ENCODE measurements around the gene ATAD3B.
"Not testable (repeated sequence)": the region's sequence is repeated elsewhere in the genome, so short reads cannot be mapped to it uniquely, and the experiment has no call there.

The ATAD3B gene

GRCh38 chr1:1433804-1434130, 37.8 kb upstream of the ATAD3B start:
- DNase-seq: no peak

DNA sequence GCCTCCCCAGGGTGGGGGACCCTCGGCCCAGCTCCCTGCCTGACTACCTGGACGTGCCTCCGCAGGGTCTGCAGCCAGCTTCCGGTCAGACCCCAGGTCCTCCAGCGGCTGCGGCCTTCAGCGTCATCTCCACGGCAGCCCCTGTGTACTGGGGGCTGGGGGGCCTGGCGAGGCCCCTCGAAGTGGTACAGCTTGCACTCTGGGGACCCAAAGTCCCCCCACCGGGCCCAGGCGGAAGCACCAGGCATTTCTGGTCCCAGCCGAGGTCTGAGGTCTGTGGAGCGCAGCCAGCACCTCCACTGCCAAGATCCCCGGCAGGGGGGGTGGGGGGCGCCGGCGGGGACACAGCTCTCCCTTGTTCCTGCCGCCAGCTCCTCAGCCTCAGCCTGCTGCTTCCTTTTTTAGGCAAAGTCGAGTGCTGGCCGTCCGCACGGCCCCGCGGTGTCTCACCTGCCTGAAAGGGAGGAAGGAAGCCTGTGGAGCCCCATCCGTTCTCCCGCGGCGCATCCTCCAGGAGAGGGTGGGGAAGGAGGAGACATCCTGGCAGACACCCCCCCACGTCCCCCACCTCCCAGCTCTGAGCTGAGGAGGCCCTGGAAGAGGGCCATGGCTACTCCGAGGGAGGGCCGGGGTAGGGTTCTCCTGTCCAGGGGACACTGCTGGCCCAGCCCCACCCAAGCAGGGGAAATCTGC, 37.3 kb upstream of the ATAD3B start:
- DNase-seq: no peak

DNA sequence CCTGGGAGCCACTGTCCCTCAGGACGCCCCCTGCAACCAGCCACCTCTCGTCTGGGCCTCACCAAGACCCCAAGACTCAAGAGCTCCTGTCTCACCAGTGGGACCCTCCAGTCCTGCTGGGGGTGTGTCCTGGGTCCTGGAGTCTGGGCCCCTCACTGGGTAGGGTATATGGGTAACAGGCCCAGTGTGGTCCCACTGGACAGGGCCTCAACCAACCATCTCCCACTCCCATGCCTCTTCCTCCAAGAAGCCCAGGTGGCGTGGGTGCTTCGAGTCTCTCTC, 36.8 kb upstream of the ATAD3B start:
- no peak for DNase-seq

GRCh38 chr1:1435106-1435903, 36.3 kb upstream of the ATAD3B start, which contains the start of gene VWA1:
Gene VWA1, plus strand, starts transcription at chr1:1435690. Its CDS starts 59 bp downstream, at chr1:1435749.
- DNase-seq: no peak

DNA sequence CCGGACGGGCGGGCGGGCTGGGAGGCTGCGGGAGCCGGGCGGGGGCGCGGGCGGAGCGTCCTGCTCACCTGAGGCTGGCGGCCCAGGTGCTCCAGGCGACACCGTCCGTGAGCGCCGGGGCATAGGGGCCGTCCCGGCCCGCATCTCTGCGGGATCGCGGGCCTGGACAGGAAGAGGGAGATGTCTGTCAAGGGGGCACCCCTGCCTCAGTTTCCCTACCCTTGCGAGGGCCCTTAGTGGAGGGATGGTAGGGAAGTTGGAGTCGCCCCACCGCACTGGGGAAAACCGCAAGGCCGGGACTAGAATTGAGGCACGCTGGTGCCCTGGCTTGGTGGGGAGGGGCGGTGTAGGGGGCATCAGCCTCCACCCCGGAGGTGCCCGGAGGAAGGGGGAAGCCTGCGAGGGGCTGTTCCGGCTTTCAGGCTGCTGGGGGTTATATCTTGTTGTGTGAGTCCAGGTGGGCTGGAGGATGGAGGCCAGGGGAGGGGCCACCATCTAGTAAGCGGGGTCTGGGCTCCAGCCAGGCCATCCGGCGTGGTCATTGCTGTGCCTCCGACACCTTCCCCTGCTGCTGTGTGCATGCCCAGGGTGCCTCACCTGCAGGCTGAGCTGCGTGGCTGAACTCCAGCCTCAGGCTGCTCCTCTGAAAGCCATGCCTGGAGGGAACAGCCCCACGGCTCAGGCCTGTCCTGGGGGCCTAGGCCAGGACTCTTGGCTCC, 35.5 kb upstream of the ATAD3B start:
- no peak for DNase-seq

- no peak for DNase-seq
Measured at GRCh38 chr1:1436630-1437032, 34.9 kb upstream of the ATAD3B start.

GRCh38 chr1:1437033-1437903, 34.3 kb upstream of the ATAD3B start:
- no peak for DNase-seq

- no peak for DNase-seq
Measured at GRCh38 chr1:1437904-1438376, 33.6 kb upstream of the ATAD3B start.

- DNase-seq: no peak
Measured at GRCh38 chr1:1438531-1439381, 32.8 kb upstream of the ATAD3B start.

DNA sequence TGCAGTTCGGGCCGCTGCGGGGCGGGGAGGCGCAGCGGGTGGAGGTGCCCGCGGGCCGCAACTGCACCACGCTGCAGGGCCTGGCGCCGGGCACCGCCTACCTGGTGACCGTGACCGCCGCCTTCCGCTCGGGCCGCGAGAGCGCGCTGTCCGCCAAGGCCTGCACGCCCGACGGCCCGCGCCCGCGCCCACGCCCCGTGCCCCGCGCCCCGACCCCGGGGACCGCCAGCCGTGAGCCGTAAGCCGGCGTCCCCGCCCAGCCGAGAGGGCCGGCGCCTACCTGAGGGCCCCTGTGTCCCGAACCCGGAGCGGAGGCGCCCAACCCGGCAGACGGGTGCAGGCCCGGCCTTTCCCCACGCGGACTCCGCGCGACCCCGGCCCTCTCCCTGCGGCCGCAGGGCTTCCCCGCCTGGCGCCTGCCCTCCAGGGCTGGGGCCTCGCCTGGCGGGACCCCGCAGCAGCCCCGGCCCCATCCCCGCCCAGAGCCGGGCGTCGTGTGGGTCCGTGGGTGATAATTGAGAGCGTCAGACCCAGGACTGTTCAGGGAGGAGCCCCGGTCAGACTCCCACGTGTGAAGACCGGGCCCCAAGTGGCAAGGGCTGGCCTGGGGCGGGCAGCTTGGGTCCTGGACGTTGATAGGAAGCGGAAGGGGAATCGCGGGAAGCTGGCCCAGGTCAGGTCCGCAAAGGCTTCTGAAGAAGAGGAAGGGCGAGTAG, 31.9 kb upstream of the ATAD3B start:
- no peak for DNase-seq

DNA sequence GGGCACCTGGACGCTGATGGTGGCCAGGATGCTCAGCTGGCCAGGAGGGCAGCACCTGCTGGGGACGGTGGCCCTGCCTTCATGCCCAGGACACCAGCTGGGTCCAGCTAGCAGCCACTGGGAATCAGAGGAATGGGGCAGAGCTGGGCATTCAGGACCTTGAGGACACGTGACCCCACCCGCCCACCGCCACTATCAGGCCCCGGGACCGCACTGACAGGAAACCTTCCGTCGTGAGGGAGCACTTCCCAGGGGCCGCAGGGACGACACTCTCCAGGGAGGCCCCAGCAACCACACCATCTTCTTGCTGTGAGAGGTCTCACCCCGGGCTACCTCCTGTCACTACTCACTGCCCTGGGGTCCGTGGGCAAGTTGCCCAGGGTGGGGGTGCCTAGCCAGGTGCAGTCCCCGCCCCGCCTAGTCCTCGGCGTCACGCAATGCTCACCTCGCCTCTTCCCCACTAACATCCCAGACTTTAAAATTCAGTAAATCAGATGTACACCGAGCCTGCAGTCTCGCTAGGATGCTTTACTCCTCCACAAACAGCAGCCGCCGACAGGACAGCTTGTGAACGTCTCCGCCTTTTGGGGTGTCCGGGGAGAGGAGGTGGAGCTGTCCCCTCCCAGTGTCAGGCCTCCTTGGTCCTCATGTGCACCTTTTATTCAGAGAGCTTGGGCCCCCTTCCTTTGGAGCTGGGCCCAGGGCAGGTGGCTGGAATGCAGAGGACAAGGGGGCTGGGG, 31.1 kb upstream of the ATAD3B start:
- DNase-seq: no peak

GRCh38 chr1:1441002-1441888, 30.3 kb upstream of the ATAD3B start:
- DNase-seq: no peak

GRCh38 chr1:1442069-1442770, 29.3 kb upstream of the ATAD3B start:
- no peak for DNase-seq

- DNase-seq: not testable (repeated sequence)
Measured at GRCh38 chr1:1446631-1447030, 24.9 kb upstream of the ATAD3B start.

DNA sequence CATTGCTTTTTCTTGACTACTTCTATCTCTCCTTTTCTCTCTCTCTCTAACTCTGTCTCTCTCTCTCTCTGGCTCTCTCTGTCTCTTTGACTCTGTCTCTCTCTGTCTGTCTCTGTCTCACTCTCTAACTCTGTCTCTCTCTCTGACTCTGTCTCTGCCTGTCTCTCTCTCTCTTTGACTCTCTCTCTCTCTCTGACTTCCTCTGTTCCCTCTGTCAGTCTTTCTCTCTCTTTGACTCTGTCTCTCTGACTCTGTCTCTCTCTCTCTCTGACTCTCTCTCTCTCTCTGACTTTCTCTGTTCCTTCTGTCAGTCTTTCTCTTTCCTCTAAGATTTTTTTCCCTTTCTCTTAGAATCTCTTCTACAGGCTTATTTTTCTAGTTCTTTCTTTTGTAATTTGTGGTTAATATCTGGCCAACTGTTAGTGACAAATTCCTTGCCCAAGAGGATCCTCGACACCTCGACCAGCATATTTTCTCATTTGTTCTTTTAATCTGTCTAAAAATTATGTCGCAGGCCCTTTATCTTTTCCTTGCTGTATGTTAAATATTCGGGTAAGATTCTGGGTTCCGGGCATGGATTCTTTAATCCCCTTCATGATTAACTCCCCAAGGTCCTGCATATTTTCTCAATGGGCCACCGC, 22.3 kb upstream of the ATAD3B start, which contains the start of gene ATAD3C:
Gene ATAD3C (plus strand): TSS at position 591 of the 641 bp plus-strand sequence. CDS start 995 bp downstream, outside the sequence.
- no peak for DNase-seq

DNA sequence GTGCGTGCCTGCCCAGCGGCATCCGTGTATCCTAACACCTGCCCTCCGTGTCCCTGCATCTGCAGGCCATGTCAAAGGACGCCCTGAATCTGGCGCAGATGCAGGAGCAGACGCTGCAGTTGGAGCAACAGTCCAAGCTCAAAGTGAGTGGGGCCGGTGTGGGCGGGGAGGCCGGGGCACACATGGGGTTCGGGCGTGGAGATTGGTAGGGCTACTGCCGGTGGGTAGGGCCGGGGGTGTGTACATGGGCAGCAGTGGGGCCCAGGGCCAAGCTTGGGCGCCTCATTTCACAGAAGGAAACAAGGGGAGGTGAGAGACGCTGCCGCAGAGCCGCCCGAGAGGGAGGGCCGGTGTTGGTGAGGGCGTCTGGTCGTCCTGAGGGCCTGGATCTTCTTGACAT, 20.9 kb upstream of the ATAD3B start:
- DNase-seq: not testable (repeated sequence)

- no peak for DNase-seq
Measured at GRCh38 chr1:1451696-1452364, 19.7 kb upstream of the ATAD3B start.

- DNase-seq: not testable (repeated sequence)
Measured at GRCh38 chr1:1452365-1452739, 19.2 kb upstream of the ATAD3B start.

Data from NCI-H1092 treated with DMSO at 0.1 percent for 48 hours (cell line).